HepG2 (cell line): ENCODE data around the gene TRAF4. TPM values are rescaled to one million over a fixed set of nuclear protein-coding genes. Genes with fewer than 3 reads are reported as not detected.
A peak's percentile ranks its signal among the peaks of the same experiment; 100 is the strongest.

ENCODE experiments used
- AGO1 ChIP-seq: fragments of 200-400 bp; formaldehyde crosslinking; IDR thresholded peaks from 2 replicates; pipeline ENCODE4 v1.6.1; 2017; ENCODE audit warnings: mild to moderate bottlenecking, low read depth, low read length, moderate library complexity; ENCODE audit not compliant: poor library complexity, severe bottlenecking
- DNMT3B ChIP-seq: conservative IDR thresholded peaks from 2 replicates; pipeline ENCODE4 v1.6.1; 2016; ENCODE audit warnings: missing biosample characterization, control low read depth
- EEA1 ChIP-seq: sonication (generic); formaldehyde crosslinking; IDR thresholded peaks from 2 replicates; pipeline ENCODE4 v1.5.1; 2020; ENCODE audit warnings: mild to moderate bottlenecking, missing genetic modification reagents, borderline replicate concordance
- ETV5 ChIP-seq: IDR thresholded peaks from 2 replicates; pipeline ENCODE4 v1.6.1; 2018; ENCODE audit warnings: missing biosample characterization, missing genetic modification reagents, inconsistent platforms, borderline replicate concordance
- FOXA1 ChIP-seq, 2 experiments: fragments of 450-650 bp in 1 of 2; sonication (generic) in 1 of 2; formaldehyde crosslinking in 1 of 2; IDR thresholded peaks; 2 replicates each; pipeline versions ENCODE4 v1.4.0 to v1.6.1; 2016 to 2020; ENCODE audit warnings: missing genetic modification reagents in 1 of 2
- GABPB1 ChIP-seq: IDR thresholded peaks from 2 replicates; pipeline ENCODE4 v1.6.1; 2016; ENCODE audit warnings: mild to moderate bottlenecking, missing genetic modification reagents, moderate library complexity, missing compliant biosample characterization
- IKZF4 ChIP-seq: sonication (generic); formaldehyde crosslinking; IDR thresholded peaks from 2 replicates; pipeline ENCODE4 v1.5.1; 2020; ENCODE audit warnings: borderline replicate concordance, mild to moderate bottlenecking, low read depth, missing genetic modification reagents; ENCODE audit errors: not compliant biosample characterization
- KLF12 ChIP-seq: sonication (generic); formaldehyde crosslinking; IDR thresholded peaks from 2 replicates; pipeline ENCODE4 v1.4.0; 2020; ENCODE audit warnings: missing genetic modification reagents, borderline replicate concordance
- SKI ChIP-seq: fragments of 450-650 bp; IDR thresholded peaks from one replicate; pipeline ENCODE4 v1.6.1; 2018; ENCODE audit warnings: mild to moderate bottlenecking; ENCODE audit not compliant: partially characterized antibody
- SNAPC2 ChIP-seq: sonication (generic); formaldehyde crosslinking; IDR thresholded peaks from 2 replicates; pipeline ENCODE4 v1.8.1; 2022; ENCODE audit warnings: mild to moderate bottlenecking, missing genetic modification reagents
- ZBTB42 ChIP-seq: sonication (generic); formaldehyde crosslinking; IDR thresholded peaks from 2 replicates; pipeline ENCODE4 v1.5.0; 2020; ENCODE audit warnings: mild to moderate bottlenecking, missing genetic modification reagents
- ZFP82 ChIP-seq: sonication (generic); formaldehyde crosslinking; IDR thresholded peaks from 2 replicates; pipeline ENCODE4 v1.5.1; 2020; ENCODE audit warnings: mild to moderate bottlenecking, missing genetic modification reagents, borderline replicate concordance
- ZNF124 ChIP-seq: sonication (generic); formaldehyde crosslinking; IDR thresholded peaks from 2 replicates; pipeline ENCODE4 v1.4.0; 2020; ENCODE audit warnings: missing genetic modification reagents
- ZNF317 ChIP-seq: sonication (generic); formaldehyde crosslinking; IDR thresholded peaks from 2 replicates; pipeline ENCODE4 v1.5.0; 2020; ENCODE audit warnings: mild to moderate bottlenecking, missing genetic modification reagents
- ZNF547 ChIP-seq: sonication (generic); formaldehyde crosslinking; IDR thresholded peaks from 2 replicates; pipeline ENCODE4 v1.5.1; 2020; ENCODE audit warnings: mild to moderate bottlenecking, missing genetic modification reagents
- ZNF558 ChIP-seq: sonication (generic); formaldehyde crosslinking; IDR thresholded peaks from 2 replicates; pipeline ENCODE4 v1.9.0; 2022; ENCODE audit warnings: mild to moderate bottlenecking, missing genetic modification reagents, borderline replicate concordance
- ZNF777 ChIP-seq: sonication (generic); formaldehyde crosslinking; IDR thresholded peaks from 2 replicates; pipeline ENCODE4 v1.4.0; 2020; ENCODE audit warnings: missing genetic modification reagents
- polyA plus RNA-seq, 8 experiments: library from polyadenylated mRNA; depleted of rRNA in 3 of 8; stranded (reverse) in 7 of 8; unstranded in 1 of 8; fragments of >200 nt; fragmentation: Illumina TruSeq in 4 of 8; extraction: Trizol in 4 of 8; gene quantifications; 2 replicates each; pipeline versions ENCODE4 v1.2.1 to v1.2.3, GENCODE V29; 2011 to 2016; ENCODE audit warnings: low read depth in 4 of 8, missing spikeins in 1 of 8, mixed read lengths in 1 of 8; ENCODE audit not compliant: insufficient read depth in 1 of 8
- total RNA-seq, 5 experiments: library from RNA; depleted of rRNA; stranded (reverse); fragments of >200 nt; fragmentation: Illumina TruSeq; extraction: Trizol; gene quantifications; 2 replicates each; pipeline ENCODE4 v1.2.3, GENCODE V29; 2016; ENCODE audit warnings: low read depth in 1 of 5
- TF ChIP-seq, protein P1 (sequence below): sonication (generic); IDR thresholded peaks from 2 replicates; pipeline ENCODE4 v1.6.1; 2016; ENCODE audit warnings: low read depth, borderline replicate concordance
- TF ChIP-seq, protein P2 (sequence below): IDR thresholded peaks from 2 replicates; pipeline ENCODE4 v1.6.1; 2016; ENCODE audit warnings: mild to moderate bottlenecking, missing biosample characterization, missing genetic modification reagents
- TF ChIP-seq, protein P3 (sequence below): sonication (generic); formaldehyde crosslinking; IDR thresholded peaks from 2 replicates; pipeline ENCODE4 v1.4.0; 2020; ENCODE audit warnings: mild to moderate bottlenecking, missing genetic modification reagents
- TF ChIP-seq, protein P4 (sequence below): sonication (generic); formaldehyde crosslinking; IDR thresholded peaks from 2 replicates; pipeline ENCODE4 v1.8.0; 2022; ENCODE audit warnings: missing genetic modification reagents, mild to moderate bottlenecking, borderline replicate concordance
- TF ChIP-seq, protein P5 (sequence below): sonication (generic); formaldehyde crosslinking; IDR thresholded peaks from 2 replicates; pipeline ENCODE4 v1.4.0; 2020; ENCODE audit warnings: mild to moderate bottlenecking, missing genetic modification reagents

Gene TRAF4
- total and polyA plus RNA-seq, 2 of the 13 experiments (the other 11 are each of a cell fraction or from before 2014, with no cell fraction given) = 86.0 to 89.9 TPM

DNA sequence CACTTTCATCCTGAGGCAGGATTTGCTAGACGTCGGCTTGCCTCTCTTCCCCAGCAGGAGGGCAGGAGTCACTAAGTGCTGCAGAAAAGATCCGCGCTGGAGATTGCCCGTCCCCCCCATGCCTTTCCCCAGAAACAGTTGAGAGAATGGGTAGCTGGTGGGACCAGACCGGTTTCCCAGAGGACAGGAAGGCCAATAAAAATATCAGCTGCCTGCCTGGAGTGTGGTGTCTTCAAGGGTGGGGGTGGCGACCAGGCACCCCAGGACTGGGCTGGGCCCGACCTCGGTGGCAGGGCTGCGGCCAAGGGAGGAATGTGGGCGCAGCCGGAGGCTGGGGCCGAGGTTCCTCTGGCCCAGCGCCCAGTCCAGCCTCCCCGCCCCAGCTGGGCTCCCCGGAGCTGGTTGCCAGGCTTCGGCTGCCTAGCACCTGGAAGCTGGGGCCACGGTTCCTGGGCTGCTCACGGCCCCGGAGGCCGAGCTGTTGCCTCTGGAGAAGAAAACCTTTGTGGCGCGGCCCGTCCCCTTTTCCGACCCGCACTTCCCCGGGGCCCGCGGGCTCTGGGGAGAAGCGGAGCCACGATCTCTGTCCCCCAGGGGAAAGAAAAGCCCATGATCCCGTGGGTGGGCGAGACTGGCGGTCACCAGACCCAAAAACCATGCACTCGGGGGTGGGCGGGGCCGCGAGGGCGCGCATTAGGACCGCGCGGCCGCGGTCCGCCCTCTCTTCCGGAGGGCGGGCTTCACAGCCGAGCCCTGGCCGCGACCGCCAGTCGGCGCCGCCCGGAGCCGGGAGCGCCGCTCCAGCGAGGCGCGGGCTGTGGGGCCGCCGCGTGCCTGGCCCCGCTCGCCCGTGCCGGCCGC is at the start of gene TRAF4 (continued):
- TF ChIP-seq SKI = peak; percentile 17
- peak; percentile 80 for TF ChIP-seq ZNF558 (CRISPR knock-in tag)
- TF ChIP-seq, protein P1, sequence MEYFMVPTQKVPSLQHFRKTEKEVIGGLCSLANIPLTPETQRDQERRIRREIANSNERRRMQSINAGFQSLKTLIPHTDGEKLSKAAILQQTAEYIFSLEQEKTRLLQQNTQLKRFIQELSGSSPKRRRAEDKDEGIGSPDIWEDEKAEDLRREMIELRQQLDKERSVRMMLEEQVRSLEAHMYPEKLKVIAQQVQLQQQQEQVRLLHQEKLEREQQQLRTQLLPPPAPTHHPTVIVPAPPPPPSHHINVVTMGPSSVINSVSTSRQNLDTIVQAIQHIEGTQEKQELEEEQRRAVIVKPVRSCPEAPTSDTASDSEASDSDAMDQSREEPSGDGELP = peak; percentile 60; the same call in 1 of the 2 replicates
- TF ChIP-seq ZNF124 (CRISPR knock-in tag) = 0 out of 2 replicates have a peak, but pooled peaks have one; percentile 18
- TF ChIP-seq ZFP82 (CRISPR knock-in tag) = peak; percentile 79; the same call in 1 of the 2 replicates
- no peak for TF ChIP-seq DNMT3B (CRISPR knock-in tag)
- TF ChIP-seq, protein P2, sequence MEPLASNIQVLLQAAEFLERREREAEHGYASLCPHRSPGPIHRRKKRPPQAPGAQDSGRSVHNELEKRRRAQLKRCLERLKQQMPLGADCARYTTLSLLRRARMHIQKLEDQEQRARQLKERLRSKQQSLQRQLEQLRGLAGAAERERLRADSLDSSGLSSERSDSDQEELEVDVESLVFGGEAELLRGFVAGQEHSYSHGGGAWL (CRISPR knock-in tag) = peak; percentile 25; the same call in 1 of the 2 replicates
- TF ChIP-seq, protein P3, sequence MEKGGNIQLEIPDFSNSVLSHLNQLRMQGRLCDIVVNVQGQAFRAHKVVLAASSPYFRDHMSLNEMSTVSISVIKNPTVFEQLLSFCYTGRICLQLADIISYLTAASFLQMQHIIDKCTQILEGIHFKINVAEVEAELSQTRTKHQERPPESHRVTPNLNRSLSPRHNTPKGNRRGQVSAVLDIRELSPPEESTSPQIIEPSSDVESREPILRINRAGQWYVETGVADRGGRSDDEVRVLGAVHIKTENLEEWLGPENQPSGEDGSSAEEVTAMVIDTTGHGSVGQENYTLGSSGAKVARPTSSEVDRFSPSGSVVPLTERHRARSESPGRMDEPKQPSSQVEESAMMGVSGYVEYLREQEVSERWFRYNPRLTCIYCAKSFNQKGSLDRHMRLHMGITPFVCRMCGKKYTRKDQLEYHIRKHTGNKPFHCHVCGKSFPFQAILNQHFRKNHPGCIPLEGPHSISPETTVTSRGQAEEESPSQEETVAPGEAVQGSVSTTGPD (CRISPR knock-in tag) = no peak
- TF ChIP-seq EEA1 (CRISPR knock-in tag) = peak; percentile 38; the same call in 1 of the 2 replicates
- peak; percentile 7; the same call in 1 of the 2 replicates for TF ChIP-seq ETV5
- TF ChIP-seq KLF12 = peak; percentile 88
- 0 out of 2 replicates have a peak, but pooled peaks have one; percentile 55 for TF ChIP-seq ZNF317 (CRISPR knock-in tag)
- TF ChIP-seq GABPB1 (CRISPR knock-in tag) = peak; percentile 66; the same call in 1 of the 2 replicates
- TF ChIP-seq, protein P4, sequence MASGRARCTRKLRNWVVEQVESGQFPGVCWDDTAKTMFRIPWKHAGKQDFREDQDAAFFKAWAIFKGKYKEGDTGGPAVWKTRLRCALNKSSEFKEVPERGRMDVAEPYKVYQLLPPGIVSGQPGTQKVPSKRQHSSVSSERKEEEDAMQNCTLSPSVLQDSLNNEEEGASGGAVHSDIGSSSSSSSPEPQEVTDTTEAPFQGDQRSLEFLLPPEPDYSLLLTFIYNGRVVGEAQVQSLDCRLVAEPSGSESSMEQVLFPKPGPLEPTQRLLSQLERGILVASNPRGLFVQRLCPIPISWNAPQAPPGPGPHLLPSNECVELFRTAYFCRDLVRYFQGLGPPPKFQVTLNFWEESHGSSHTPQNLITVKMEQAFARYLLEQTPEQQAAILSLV (CRISPR knock-in tag) = peak; percentile 81; the same call in 1 of the 2 replicates
- TF ChIP-seq ZNF547 = peak; percentile 28; the same call in 1 of the 2 replicates
- peak; percentile 39; the same call in 1 of the 2 replicates for TF ChIP-seq ZNF777 (CRISPR knock-in tag)
- TF ChIP-seq AGO1 = peak; percentile 91
- TF ChIP-seq SNAPC2 (CRISPR knock-in tag) = no peak
- 0 out of 2 replicates have a peak, but pooled peaks have one; percentile 35 for TF ChIP-seq ZBTB42 (CRISPR knock-in tag)
- TF ChIP-seq, protein P5, sequence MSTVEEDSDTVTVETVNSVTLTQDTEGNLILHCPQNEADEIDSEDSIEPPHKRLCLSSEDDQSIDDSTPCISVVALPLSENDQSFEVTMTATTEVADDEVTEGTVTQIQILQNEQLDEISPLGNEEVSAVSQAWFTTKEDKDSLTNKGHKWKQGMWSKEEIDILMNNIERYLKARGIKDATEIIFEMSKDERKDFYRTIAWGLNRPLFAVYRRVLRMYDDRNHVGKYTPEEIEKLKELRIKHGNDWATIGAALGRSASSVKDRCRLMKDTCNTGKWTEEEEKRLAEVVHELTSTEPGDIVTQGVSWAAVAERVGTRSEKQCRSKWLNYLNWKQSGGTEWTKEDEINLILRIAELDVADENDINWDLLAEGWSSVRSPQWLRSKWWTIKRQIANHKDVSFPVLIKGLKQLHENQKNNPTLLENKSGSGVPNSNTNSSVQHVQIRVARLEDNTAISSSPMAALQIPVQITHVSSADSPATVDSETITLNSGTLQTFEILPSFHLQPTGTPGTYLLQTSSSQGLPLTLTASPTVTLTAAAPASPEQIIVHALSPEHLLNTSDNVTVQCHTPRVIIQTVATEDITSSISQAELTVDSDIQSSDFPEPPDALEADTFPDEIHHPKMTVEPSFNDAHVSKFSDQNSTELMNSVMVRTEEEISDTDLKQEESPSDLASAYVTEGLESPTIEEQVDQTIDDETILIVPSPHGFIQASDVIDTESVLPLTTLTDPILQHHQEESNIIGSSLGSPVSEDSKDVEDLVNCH (CRISPR knock-in tag) = no peak
- TF ChIP-seq IKZF4 = peak; percentile 60
- TF ChIP-seq FOXA1 (IDR thresholded peaks at IDR 0.05) = no peak
- no peak for TF ChIP-seq FOXA1 (CRISPR knock-in tag; IDR thresholded peaks at IDR 0.05)
